GM18858 (cell line): Measurements from ENCODE around the gene GGA1.
"Not testable (repeated sequence)": the region's sequence is repeated elsewhere in the genome, so short reads cannot be mapped to it uniquely, and the experiment has no call there.

Source experiments
- ATAC-seq: cut with Tn5 transposase; IDR thresholded peaks from one replicate; pipeline ENCODE4 v1.9.1; 2021; ENCODE audit not compliant: unreplicated experiment

The GGA1 gene

DNA sequence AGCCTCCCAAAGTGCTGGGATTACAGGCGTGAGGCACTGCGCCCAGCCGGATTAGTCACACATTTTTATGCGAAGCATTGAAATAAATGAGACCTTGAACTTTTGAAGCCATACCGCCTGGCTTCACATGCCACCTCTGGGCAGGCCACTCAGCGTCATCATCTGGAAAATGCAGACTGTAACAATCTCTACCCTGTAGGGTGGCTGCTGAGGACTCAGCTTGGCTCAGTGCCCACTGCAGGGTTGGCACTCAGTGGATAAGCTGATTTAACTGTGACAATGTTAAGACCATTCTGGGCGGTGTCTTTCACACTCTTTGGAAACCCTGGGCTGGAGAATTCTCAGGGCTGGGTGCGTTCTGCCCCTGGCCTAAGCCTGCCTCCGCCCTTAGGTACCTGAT is 39.3 kb downstream of the GGA1 start:
- no peak for ATAC-seq

GRCh38 chr22:37650463-37651136 is 42.0 kb downstream of the GGA1 start:
- no peak for ATAC-seq

- ATAC-seq = no peak
Measured at GRCh38 chr22:37654563-37655251, 46.1 kb downstream of the GGA1 start.

DNA sequence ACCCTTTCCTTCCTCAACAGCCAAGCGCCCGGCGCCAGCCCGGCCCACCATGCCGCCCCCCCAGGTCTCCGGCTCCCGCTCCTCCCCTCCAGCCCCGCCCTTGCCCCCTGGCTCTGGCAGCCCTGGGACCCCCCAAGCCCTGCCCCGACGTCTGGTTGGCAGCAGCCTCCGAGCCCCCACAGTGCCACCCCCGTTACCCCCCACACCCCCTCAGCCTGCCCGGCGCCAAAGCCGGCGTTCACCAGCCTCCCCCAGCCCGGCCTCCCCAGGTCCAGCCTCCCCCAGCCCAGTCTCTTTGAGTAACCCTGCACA is 46.6 kb downstream of the GGA1 start:
- ATAC-seq = no peak

DNA sequence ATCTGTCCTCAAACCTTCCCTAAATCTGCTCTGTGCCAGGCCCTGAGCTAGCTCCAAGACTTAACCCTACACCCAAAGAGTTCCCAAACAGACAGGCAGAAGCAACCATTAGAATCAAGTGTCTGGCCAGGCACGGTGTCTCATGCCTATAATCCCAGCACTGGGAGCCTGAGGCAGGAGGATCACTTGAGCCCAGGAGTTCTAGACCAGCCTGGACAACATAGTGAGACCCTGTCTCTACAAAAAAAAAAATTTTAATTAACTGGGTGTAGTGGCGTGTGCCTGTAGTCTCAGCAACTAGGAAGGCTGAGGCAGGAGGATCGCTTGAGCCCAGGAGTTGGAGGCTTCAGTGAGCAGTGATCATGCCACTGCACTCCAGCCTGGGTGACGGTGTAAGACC is 47.9 kb downstream of the GGA1 start:
- ATAC-seq = not testable (repeated sequence)

DNA sequence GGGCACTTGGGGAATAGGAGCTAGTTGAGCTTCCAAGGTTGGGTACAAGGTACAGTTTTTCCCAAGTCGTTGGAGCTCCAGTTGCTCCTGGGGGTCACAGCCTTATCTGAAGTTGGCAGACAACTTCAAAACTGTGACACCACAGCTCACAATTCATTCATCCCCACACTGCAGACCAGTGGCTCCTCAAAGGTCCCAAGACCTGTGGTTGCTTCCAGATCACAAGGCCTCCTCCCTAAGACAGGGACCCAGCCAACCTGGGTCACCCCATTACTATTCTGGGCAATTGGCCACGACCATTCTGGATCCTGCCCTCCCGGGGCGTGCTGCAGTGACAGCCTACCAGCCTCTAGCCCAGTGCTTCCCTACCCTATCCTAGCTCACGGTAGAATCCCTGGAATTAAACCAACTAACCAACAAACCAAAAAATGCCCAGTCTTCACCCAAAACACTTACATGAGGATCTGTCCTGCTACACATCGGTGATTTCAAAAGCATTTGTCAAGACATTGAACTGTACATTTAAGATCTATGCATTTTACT is 49.0 kb downstream of the GGA1 start:
- no peak for ATAC-seq

DNA sequence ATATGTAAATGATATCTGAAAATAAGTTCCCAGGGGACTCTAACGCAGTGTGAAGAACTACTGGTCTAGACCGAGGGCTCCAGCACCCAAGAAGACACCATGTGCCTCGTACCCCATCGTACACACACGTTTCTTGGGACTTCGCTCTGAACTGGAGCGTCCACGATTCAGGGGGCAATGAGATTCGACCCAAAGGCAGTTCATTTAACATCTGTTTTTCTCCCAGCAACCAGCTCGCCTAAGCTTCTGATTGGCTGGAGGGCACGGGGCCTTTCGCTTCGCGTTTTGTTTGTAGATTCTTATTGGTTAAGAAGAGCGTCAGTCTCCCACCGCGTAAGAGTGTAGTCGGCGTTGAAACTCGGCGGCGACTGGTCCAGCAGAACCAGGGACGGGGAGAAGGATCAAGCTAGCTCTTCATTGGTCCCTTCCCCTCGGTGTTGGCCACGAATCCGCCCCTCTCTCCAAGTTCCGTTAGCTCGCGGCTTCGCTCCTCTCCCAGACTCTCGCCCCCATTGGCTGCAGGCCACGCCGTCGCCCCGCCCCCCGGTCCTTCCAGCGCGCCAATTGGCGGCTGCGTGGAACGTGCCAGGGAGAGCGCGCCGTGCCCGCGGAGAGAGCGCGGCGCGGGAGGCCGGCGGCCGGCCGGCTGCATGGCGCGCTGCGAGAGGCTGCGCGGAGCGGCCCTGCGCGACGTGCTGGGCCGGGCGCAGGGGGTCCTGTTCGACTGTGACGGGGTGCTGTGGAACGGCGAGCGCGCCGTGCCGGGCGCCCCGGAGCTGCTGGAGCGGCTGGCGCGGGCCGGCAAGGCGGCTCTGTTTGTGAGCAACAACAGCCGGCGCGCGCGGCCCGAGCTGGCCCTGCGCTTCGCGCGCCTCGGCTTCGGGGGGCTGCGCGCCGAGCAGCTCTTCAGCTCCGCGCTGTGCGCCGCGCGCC is 49.8 kb downstream of the GGA1 start, which contains the start of gene PDXP:
PDXP (plus strand) TSS at position 591 of the 933 bp plus-strand sequence; CDS start at position 651, 60 bp downstream.
- peak; percentile 63 for ATAC-seq

- ATAC-seq = peak; percentile 4
Measured at GRCh38 chr22:37659066-37659896, 50.6 kb downstream of the GGA1 start.

DNA sequence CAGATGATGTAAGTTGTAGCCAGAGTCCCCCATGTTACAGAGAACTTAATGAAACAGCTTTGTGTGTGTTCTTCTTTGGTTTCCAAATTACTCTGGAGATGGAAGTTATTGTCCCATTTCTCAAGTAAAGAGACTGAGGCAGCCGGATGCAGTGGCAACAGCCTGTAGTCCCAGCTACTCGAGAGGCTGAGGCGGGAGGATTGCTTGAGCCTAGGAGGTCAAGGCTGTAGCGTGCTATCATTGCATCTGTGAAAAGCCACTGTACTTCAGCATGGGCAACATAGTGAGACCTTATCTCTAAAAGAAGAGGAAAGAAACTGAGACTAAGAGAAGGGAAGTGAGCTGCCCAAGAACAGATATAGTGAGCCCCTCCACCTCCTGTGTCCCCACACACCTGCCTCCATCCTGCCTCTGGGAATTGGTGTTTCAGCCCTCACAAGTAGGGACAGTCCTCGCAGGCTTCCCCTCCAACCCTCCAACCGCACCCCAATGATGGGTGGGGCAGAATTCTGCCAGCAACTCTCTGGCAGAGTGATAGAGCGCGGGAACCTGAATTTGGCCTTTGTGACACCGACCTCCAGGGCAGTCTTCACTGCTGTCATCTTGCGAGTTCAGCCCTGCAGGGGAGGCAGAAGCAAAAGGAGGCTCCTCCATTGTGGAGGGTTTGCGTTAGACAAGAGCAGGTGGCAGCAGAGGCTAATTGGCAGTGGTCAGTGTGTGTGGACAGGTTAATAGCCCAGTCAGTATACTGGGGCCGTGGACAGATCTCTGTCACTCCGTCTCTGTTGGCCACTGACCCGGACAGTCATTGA is 51.5 kb downstream of the GGA1 start:
- ATAC-seq = no peak

DNA sequence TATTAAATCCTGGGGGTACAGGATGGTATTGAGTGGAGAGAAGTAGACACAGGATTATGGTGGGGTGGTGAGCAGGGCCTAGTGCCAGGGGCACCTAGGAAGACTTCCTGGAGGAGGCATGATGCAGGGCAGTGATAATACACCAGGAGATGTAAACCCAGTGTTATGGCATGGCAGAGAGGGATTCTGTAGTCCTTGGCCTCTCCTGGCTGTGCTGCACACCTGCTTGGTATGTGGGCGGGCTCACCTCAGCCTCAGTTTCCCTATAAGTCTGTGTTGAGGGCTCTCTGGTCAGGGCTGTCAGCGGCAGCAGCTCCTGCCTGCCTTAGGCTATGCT is 52.0 kb downstream of the GGA1 start:
- ATAC-seq = no peak

DNA sequence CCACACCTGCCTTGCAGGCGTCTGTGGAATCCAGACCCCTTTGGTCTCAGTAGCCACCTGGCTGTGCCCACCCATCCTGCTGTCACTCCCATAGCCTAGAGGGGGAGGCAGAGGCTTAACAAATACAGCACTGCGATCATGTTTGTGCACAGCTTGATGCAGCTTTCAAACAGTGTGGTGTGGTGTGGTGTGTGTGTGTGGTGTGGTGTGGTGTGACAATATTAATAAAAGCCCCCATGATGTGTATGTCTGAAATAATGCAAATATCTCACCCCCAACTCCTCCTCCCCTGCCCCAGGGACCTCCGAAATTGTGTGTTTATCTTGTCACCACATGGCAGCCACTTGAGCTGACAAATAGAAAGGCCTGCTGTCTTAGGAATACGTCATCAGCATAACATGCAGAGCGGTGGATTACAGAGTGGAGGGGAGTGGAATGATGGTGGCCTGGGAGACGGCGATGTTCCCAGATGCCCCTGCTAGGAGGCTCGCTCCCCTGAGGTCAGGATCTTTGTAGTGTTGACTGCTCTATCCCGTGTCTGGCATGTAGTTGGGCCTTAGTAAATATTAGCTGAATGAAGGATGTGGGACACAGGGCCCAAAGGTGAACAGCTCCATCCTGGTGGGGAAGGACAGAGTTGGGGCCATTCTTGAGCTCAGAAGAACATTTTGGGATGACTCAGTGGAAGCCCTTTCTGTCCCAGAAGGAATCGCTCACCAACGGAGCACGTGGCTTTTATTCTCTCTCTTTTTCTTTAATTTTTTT is 52.7 kb downstream of the GGA1 start:
- ATAC-seq = no peak

GRCh38 chr22:37662039-37662438 is 53.4 kb downstream of the GGA1 start:
- ATAC-seq = no peak

DNA sequence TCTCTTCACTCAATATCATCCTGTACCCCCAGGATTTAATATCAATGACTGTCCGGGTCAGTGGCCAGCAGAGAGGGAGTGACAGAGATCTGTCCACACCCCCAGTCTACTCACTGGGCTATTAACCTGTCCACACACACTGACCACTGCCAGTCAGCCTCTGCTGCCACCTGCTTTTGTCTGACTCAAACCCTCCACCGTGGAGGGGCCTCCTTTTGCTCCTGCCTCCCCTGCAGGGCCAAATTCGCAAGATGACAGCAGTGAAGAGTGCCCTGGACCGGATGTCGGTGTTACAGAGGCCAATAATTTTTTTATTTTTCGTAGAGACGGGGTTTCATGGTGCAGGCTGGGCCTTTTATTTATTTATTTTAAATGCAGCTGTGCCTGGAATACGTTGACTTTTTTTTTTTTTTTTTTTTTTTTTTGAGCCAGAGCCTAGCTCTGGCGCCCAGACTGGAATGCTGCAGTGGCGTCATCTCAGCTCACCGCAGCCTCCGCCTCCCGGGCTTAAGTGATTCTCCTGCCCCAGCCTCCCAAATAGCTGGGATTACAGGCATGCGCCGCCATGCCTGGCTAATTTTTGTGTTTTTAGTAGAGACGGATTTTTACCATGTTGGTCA is 55.0 kb downstream of the GGA1 start:
- no peak for ATAC-seq

DNA sequence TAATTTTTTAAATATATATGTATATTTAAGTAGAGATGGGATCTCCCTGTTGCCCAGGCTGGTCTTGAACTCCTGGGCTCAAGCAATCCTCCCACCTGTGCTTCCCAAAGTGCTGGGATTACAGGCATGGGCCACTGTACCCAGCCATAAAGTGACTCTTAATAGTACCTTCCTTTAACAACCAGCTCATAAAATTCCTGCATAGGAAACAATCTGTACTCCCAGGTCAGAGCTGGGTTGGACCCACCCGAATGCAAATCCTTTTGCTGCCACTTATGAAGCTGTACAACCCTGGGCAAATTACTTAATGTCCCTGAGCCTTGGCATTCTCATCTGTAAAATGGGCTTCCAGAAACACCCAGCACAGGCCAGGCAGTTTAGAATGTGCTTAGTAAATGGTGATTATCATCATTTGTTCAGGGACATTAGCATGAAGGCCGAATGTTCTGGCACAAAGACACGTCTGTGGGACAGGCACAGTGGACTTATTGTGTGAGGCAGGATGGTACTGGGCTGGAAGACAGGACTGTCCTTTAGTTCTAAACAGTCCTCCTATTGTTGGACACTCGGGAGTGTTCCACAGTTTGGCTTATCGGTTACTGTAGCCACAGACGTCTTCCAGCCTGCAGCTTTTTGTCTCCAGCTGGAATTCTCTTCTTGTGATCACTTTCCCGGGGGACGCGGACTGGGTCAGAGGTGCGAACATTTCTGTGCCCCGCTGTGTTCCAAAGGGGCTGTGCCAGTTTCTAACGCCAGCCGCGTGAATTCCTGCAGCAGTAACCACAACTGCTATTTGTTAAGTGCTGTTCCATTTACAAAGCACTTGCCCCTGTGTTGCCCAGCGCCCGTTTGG is 55.8 kb downstream of the GGA1 start:
- no peak for ATAC-seq

- no peak for ATAC-seq
Measured at GRCh38 chr22:37665487-37665886, 56.9 kb downstream of the GGA1 start.

- ATAC-seq = no peak
Measured at GRCh38 chr22:37669586-37669985, 61.0 kb downstream of the GGA1 start.

DNA sequence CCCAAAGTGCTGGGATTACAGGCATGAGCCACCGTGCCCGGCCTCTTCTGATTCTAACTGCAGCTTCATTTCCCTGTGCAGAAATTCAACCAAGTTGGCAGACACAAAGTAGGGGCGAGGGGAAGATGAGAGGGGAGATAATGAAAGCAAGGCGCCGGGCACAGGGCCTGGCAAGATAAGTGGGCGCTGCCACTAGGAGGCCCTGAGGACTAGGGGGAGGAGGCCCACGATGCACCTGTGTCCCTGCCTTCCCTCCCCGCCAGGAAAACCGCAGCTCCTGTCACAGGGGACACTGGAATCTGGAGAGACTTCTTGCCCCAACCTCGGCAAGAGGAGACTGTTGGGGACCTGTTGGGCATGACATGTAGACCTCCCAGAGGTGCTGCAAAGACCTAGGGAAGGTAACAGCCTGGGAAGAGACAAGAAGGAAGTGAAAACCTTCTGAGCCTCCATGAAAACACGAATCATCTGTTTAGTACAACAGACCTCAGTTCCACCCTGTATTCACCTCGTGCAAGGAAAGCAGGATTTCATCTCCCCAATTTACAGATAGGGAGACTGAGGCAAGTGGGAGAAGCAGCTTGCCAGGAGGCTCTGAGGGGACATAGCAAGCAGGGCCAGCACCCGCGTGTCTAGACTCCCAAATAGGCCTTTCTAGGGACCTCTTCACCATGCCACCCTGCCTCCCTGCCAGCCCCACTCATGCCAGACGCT is 63.7 kb downstream of the GGA1 start:
- ATAC-seq = no peak
